Measurements from ENCODE around the gene RUNDC1. TPM values are rescaled to one million over a fixed set of nuclear protein-coding genes. Genes with fewer than 3 reads are reported as not detected.
"Not testable (repeated sequence)": the region's sequence is repeated elsewhere in the genome, so short reads cannot be mapped to it uniquely, and the experiment has no call there.

The RUNDC1 gene
- polyA plus RNA-seq, 4 donors: 7.2 to 13.9 (median 8.0) TPM

DNA sequence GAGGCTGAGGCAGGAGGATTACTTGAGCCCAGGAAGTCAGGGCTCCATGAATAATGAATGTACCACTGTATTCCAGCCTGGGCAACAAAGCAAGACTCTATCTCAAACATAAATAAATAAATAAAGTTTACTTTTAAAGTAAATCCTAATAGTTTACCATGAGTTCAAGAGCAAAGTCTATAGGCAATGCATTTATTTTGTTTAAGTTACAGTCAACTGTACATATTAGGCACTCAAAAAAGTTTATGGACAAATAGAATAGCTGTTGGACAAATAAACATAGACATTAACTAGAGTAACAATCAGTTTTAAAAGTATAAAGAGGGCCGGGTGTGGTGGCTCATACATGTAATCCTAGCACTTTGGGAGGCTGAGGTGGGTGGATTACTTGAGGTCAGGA is 12.4 kb upstream of the RUNDC1 start:
- DNase-seq (no peak), FAIRE-seq (no peak)
- Histone ChIP-seq H3K4me1 (ENCODE audit: control insufficient read depth in 3 of 3, insufficient read depth in 2 of 3, low read depth in 1 of 3, low read length in 2 of 3) (peaks cover 0 to 4% (median 0%) of the 10 kb centered on the region in 3 donors), H3K36me3 (ENCODE audit: control insufficient read depth in 3 of 3, insufficient read depth in 2 of 3, low read depth in 1 of 3, low read length in 3 of 3) (peaks cover 0 to 2% (median 0%) of the 10 kb centered on the region in 3 donors), H3K27ac (ENCODE audit: low read depth in 1 of 3, low read length in 2 of 3) (no peak overlapping the region), H3K27me3 (ENCODE audit: control insufficient read depth in 3 of 3, insufficient read depth in 3 of 3, low read length in 3 of 3) (no peaks in the 10 kb centered on the region), H3K4me3 (ENCODE audit: low read depth in 1 of 3, low read length in 3 of 3) (no peak overlapping the region), H3K9me3 (ENCODE audit: control insufficient read depth in 2 of 2, insufficient read depth in 1 of 2, low read depth in 1 of 2, low read length in 1 of 2) (no peaks in the 10 kb centered on the region)
- WGBS, 3 donors: 52 to 72% (median 72%) methylated on average over 1 of the region's 1 CpG

DNA sequence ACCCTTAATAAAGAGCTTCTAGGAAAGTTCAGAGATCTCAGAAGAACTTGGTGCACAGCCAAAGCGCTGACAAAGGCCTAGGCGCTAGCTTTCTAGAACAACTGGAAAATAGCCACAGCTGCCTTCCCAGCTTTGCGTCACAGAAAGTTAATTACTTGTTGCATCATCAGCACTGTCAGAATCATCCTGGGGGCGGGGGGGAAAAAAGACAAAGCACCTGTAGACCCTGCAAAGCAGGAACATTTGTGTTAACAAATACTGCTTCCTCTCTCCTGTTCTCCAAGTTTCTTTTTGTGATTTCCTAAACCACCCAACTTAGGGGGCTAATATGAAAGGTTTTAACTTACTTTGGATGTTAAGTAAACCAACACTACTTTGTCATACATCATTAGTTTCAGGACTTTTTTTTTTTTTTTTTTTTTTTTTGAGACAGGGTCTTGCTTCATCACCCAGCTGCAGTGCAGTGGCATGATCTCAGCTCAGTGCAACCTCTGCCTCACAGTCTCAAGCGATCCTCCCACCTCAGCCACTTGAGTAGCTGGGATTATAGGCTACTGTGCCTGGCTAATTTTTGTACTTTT is 11.3 kb upstream of the RUNDC1 start:
- Histone ChIP-seq H3K4me1 (ENCODE audit: control insufficient read depth in 3 of 3, insufficient read depth in 2 of 3, low read depth in 1 of 3, low read length in 2 of 3) (no peaks in the 10 kb centered on the region), H3K27ac (ENCODE audit: low read depth in 1 of 3, low read length in 2 of 3) (no peak overlapping the region), H3K36me3 (ENCODE audit: control insufficient read depth in 3 of 3, insufficient read depth in 2 of 3, low read depth in 1 of 3, low read length in 3 of 3) (no peaks in the 10 kb centered on the region), H3K9me3 (ENCODE audit: control insufficient read depth in 2 of 2, insufficient read depth in 1 of 2, low read depth in 1 of 2, low read length in 1 of 2) (no peaks in the 10 kb centered on the region), H3K4me3 (ENCODE audit: low read depth in 1 of 3, low read length in 3 of 3) (no peak overlapping the region), H3K27me3 (ENCODE audit: control insufficient read depth in 3 of 3, insufficient read depth in 3 of 3, low read length in 3 of 3) (no peaks in the 10 kb centered on the region)
- DNase-seq (no peak), FAIRE-seq (no peak)
- WGBS, 3 donors: 35 to 63% (median 49%) methylated on average over 4 to 5 of the region's 5 CpGs

DNA sequence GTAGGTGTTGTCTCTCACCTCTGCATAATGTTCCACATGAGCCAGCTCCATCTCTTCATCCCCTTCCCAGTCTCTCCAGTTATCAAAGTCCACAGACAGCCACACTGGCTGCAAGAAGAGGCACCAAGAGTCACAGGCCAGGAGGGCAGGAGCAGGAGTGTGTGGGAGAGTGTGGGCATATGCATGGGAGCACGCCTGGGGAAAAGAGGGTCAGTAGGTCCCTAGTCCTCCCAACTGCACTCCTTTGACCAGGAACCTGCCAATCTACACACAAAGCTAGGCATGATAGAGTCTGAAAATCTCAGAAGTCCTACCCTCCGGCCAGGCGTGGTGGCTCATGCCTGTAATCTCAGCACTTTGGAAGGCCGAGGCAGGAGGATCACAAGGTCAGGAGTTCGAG is 8.8 kb upstream of the RUNDC1 start:
- Histone ChIP-seq H3K4me1 (ENCODE audit: control insufficient read depth in 3 of 3, insufficient read depth in 2 of 3, low read depth in 1 of 3, low read length in 2 of 3) (no peaks in the 10 kb centered on the region), H3K27ac (ENCODE audit: low read depth in 1 of 3, low read length in 2 of 3) (no peak overlapping the region), H3K36me3 (ENCODE audit: control insufficient read depth in 3 of 3, insufficient read depth in 2 of 3, low read depth in 1 of 3, low read length in 3 of 3) (no peaks in the 10 kb centered on the region), H3K9me3 (ENCODE audit: control insufficient read depth in 2 of 2, insufficient read depth in 1 of 2, low read depth in 1 of 2, low read length in 1 of 2) (no peaks in the 10 kb centered on the region), H3K27me3 (ENCODE audit: control insufficient read depth in 3 of 3, insufficient read depth in 3 of 3, low read length in 3 of 3) (no peaks in the 10 kb centered on the region), H3K4me3 (ENCODE audit: low read depth in 1 of 3, low read length in 3 of 3) (no peak overlapping the region)
- DNase-seq (no peak), FAIRE-seq (no peak)
- WGBS, 3 donors: 84 to 93% (median 93%) methylated on average over 5 of the region's 5 CpGs

DNA sequence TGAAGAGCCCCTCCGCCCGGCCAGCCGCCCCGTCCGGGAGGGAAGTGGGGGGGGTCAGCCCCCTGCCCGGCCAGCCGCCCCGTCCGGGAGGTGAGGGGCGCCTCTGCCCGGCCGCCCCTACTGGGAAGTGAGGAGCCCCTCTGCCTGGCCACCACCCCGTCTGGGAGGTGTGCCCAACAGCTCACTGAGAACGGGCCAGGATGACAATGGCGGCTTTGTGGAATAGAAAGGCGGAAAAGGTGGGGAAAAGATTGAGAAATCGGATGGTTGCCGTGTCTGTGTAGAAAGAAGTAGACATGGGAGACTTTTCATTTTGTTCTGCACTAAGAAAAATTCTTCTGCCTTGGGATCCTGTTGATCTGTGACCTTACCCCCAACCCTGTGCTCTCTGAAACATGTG is 7.0 kb upstream of the RUNDC1 start:
- not testable (repeated sequence) for DNase-seq

DNA sequence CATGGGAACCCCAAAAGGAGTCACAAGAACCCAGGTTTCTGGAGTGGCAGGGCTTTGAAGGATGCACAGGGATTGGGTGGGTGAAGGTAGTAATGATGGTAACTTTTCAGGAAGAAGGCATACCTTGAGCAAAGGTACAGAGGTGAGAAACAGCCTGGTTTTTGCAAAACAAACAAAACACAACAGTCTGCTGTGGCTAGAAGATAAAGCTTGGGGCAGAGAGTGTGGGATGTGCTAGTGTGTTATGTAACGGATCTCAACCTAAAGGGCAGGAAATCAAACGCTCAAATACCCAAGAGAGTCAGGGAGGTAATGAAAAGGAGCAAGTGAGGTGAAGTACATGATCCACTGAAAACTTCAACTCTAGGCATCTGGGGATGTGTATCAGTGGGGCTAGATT is 5.1 kb upstream of the RUNDC1 start:
- Histone ChIP-seq H3K9me3 (ENCODE audit: control insufficient read depth in 2 of 2, insufficient read depth in 1 of 2, low read depth in 1 of 2, low read length in 1 of 2) (no peaks in the 10 kb centered on the region), H3K36me3 (ENCODE audit: control insufficient read depth in 3 of 3, insufficient read depth in 2 of 3, low read depth in 1 of 3, low read length in 3 of 3) (no peaks in the 10 kb centered on the region), H3K4me1 (ENCODE audit: control insufficient read depth in 3 of 3, insufficient read depth in 2 of 3, low read depth in 1 of 3, low read length in 2 of 3) (peaks cover 0 to 5% (median 4%) of the 10 kb centered on the region in 3 donors), H3K4me3 (ENCODE audit: low read depth in 1 of 3, low read length in 3 of 3) (no peak overlapping the region), H3K27ac (ENCODE audit: low read depth in 1 of 3, low read length in 2 of 3) (no peak overlapping the region), H3K27me3 (ENCODE audit: control insufficient read depth in 3 of 3, insufficient read depth in 3 of 3, low read length in 3 of 3) (no peaks in the 10 kb centered on the region)
- DNase-seq (no peak), FAIRE-seq (no peak)
- 48 to 67% (median 61%) methylated on average over 2 of the region's 2 CpGs for WGBS, 3 donors

More for the DNA sequence above, 7.0 kb upstream of the RUNDC1 start:
- H3K9me3 ChIP-seq (ENCODE audit: control insufficient read depth in 2 of 2, insufficient read depth in 1 of 2, low read depth in 1 of 2, low read length in 1 of 2); FAIRE-seq; H3K27ac ChIP-seq (ENCODE audit: low read depth in 1 of 3, low read length in 2 of 3); H3K36me3 ChIP-seq (ENCODE audit: control insufficient read depth in 3 of 3, insufficient read depth in 2 of 3, low read depth in 1 of 3, low read length in 3 of 3); H3K4me1 ChIP-seq (ENCODE audit: control insufficient read depth in 3 of 3, insufficient read depth in 2 of 3, low read depth in 1 of 3, low read length in 2 of 3); H3K27me3 ChIP-seq (ENCODE audit: control insufficient read depth in 3 of 3, insufficient read depth in 3 of 3, low read length in 3 of 3); H3K4me3 ChIP-seq (ENCODE audit: low read depth in 1 of 3, low read length in 3 of 3): not testable (repeated sequence)
- 84 to 91% (median 84%) methylated on average over 5 to 11 of the region's 18 CpGs for WGBS, 3 donors

DNA sequence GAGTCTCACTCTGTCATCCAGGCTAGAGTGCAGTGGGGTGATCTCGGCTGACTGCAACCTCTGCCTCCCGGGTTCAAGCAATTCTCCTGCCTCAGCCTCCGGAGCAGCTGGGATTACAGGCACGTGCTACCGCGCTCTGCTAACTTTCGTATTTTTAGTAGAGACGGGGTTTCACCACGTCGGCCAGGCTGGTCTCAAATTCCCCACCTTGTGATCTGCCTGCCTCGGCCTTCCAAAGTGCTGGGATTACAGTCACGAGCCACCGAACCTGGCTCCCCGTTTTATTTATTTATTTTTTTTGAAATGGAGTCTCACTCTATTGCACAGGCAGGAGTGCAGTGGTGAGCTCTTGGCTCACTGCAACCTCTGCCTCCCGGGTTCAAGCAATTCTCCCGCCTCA is 4.7 kb upstream of the RUNDC1 start:
- not testable (repeated sequence) for H3K27me3 ChIP-seq (ENCODE audit: control insufficient read depth in 3 of 3, insufficient read depth in 3 of 3, low read length in 3 of 3); H3K9me3 ChIP-seq (ENCODE audit: control insufficient read depth in 2 of 2, insufficient read depth in 1 of 2, low read depth in 1 of 2, low read length in 1 of 2); H3K27ac ChIP-seq (ENCODE audit: low read depth in 1 of 3, low read length in 2 of 3); H3K4me1 ChIP-seq (ENCODE audit: control insufficient read depth in 3 of 3, insufficient read depth in 2 of 3, low read depth in 1 of 3, low read length in 2 of 3); FAIRE-seq; DNase-seq; H3K4me3 ChIP-seq (ENCODE audit: low read depth in 1 of 3, low read length in 3 of 3); H3K36me3 ChIP-seq (ENCODE audit: control insufficient read depth in 3 of 3, insufficient read depth in 2 of 3, low read depth in 1 of 3, low read length in 3 of 3)
- 88 to 95% (median 94%) methylated on average over 16 of the region's 16 CpGs for WGBS, 3 donors

DNA sequence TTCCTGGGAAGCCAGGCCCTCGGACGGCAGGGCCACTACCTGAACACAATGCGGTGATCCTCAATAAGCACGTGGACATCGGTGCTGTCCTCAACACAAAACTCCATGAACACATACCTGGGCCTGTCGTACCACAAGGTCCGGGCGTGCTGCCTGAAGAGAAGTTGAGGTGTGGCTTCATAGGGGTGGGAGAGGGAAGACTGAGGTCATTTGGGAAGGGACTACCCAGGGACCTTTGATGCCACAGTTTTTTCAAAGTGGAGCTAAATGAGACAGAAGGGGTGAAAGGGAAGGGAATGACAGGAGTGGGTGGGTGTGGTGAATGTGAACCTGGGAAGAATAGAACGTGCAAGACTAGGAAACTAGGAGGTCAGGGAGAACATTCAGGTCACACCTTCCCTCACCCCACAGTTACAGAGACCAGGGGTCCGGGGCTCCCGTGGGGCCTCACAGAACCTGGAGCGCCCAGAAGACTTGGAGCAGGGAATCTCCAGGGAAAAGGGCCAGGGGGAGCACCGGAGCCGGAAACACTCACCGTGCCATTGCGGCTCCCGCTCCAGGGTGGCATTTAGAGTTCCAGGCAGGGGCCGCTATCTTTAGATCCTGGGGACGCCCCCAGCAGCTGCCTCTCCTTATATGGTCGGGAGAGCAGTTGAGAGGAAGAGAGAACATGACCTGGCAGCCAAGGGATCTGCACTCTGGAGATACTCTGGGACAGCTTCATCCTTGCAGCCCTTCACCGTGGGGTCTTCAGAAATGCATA is 673 bp upstream of the RUNDC1 start, which contains the start of gene PTGES3L:
TSS of gene PTGES3L (minus strand) at position 570 of the 763 bp plus-strand sequence. CDS start at position 543, 27 bp downstream.
- WGBS, 3 donors: 16 to 30% (median 23%) methylated on average over 20 to 21 of the region's 21 CpGs
- no peaks in the 10 kb centered on the region for H3K9me3 ChIP-seq (ENCODE audit: control insufficient read depth in 2 of 2, insufficient read depth in 1 of 2, low read depth in 1 of 2, low read length in 1 of 2)
- no peaks in the 10 kb centered on the region for H3K27me3 ChIP-seq (ENCODE audit: control insufficient read depth in 3 of 3, insufficient read depth in 3 of 3, low read length in 3 of 3)
- FAIRE-seq (no peak), DNase-seq (peak; percentile 27 to 75)
- peak within 1 kb of the TSS; percentile 90 to 95 (median 92) for H3K4me3 ChIP-seq (ENCODE audit: low read depth in 1 of 3, low read length in 3 of 3)
- H3K4me1 ChIP-seq (ENCODE audit: control insufficient read depth in 3 of 3, insufficient read depth in 2 of 3, low read depth in 1 of 3, low read length in 2 of 3): peaks cover 4 to 9% (median 4%) of the 10 kb centered on the region in 3 donors
- H3K36me3 ChIP-seq (ENCODE audit: control insufficient read depth in 3 of 3, insufficient read depth in 2 of 3, low read depth in 1 of 3, low read length in 3 of 3): peaks cover 0 to 13% (median 0%) of the 10 kb centered on the region in 3 donors
- peak within 1 kb of the TSS; percentile 70 to 96 (median 82) for H3K27ac ChIP-seq (ENCODE audit: low read depth in 1 of 3, low read length in 2 of 3)

DNA sequence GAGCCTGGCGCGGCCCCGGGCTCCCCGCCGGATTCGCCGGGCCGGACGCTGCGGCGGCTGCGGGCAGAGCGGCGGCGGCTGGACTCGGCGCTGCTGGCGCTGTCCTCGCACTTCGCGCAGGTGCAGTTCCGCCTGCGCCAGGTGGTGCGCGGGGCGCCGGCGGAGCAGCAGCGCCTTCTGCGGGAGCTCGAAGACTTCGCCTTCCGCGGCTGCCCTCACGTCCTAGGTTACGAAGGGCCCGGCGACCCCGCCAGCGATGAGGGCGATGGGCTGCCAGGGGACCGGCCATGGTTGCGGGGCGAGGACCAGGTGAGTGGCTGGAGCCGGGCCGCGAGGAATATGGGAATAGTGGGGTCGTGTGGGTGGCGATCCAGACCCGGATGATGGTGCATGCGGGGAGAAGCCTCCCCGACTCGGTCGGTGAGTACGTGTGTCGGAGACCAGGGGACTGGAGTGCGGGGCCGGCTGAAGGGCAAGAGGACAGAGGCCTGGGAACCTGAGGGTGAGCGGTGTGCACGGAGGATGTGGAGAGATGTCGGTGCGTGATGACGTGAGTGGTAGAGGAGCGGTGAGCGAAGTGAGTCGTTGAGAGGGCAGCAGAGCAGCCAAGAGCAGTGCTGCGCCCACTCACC is 517 bp downstream of the RUNDC1 start:
- Histone ChIP-seq H3K36me3 (ENCODE audit: control insufficient read depth in 3 of 3, insufficient read depth in 2 of 3, low read depth in 1 of 3, low read length in 3 of 3) (peaks cover 0 to 18% (median 0%) of the 10 kb centered on the region in 3 donors), H3K27me3 (ENCODE audit: control insufficient read depth in 3 of 3, insufficient read depth in 3 of 3, low read length in 3 of 3) (no peaks in the 10 kb centered on the region), H3K27ac (ENCODE audit: low read depth in 1 of 3, low read length in 2 of 3) (peak overlapping the region; percentile 69 to 96 (median 70)), H3K9me3 (ENCODE audit: control insufficient read depth in 2 of 2, insufficient read depth in 1 of 2, low read depth in 1 of 2, low read length in 1 of 2) (no peaks in the 10 kb centered on the region), H3K4me3 (ENCODE audit: low read depth in 1 of 3, low read length in 3 of 3) (peak overlapping the region; percentile 90 to 95 (median 92)), H3K4me1 (ENCODE audit: control insufficient read depth in 3 of 3, insufficient read depth in 2 of 3, low read depth in 1 of 3, low read length in 2 of 3) (peaks cover 4 to 9% (median 4%) of the 10 kb centered on the region in 3 donors)
- FAIRE-seq (no peak), DNase-seq (peak; percentile 73 to 79)
- 0% methylated on average over 49 to 67 of the region's 67 CpGs for WGBS, 3 donors
